SH-SY5Y (cell line): ENCODE results near the gene IP6K3.

ENCODE experiments used
- GATA2 ChIP-seq: IDR thresholded peaks from 2 replicates; pipeline ENCODE4 v1.6.1; 2011; ENCODE audit warnings: mild to moderate bottlenecking, low read depth, low read length
- GATA3 ChIP-seq: IDR thresholded peaks from 2 replicates; pipeline ENCODE4 v1.6.1; 2011; ENCODE audit warnings: low read depth, mild to moderate bottlenecking, low read length, moderate library complexity

DNA sequence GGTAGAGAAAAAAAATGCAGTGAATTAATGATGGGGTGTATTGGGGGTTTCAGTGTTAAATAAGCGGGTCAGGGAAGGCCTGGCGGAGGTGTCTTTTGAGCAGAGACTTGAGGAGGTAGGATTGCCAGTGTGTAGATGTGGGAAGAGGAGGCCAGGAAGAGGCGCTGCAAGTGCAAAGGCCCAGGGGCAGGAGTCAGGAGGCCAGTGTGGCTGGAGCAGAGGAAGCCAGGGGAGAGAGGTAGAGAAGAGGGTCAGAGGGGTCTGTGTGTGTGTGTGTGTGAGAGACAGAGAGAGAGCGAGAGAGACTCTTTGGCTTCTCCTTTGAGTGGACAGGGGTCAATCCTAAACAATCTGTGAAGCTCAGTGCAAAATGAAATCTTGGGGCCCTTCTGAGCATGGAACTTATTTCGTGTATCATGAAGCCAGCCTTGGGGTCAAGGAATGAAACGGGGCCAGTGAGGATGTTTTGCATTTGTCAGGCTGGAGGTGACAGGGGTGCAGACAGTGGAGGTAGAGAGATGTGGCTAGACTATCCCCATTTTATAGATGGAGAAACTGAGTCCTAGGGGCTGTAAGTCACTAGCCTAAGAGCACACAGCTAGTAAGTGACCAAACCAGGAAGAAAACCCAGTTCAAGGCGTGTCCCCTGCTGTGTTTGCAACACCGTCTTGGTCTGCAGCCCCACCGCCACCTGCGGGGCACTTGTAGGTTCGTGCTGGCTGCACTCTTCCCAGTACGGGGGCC is 9.7 kb upstream of the IP6K3 start:
- TF ChIP-seq GATA2 = no peak
- TF ChIP-seq GATA3 = no peak
